Measurements from ENCODE around the gene SPON1. TPM values are rescaled to one million over a fixed set of nuclear protein-coding genes. Genes with fewer than 3 reads are reported as not detected.

SPON1 gene
- total and polyA plus RNA-seq, 2 of the 8 experiments (the other 6 are each of a cell fraction or from before 2014, with no cell fraction given), result 1.5 to 5.4 TPM

GRCh38 chr11:13963949-13964770 is 1.6 kb downstream of the SPON1 start (continued):
- TF ChIP-seq EP300 (IDR thresholded peaks at IDR 0.05; ENCODE audit: borderline replicate concordance in 1 of 2, low read depth in 2 of 2, low read length in 2 of 2) (no peak), SAP30 (IDR thresholded peaks at IDR 0.05; ENCODE audit: insufficient read depth, insufficient replicate concordance, low read length) (no peak)
